Hepatocyte (in vitro differentiated cells): Measurements from ENCODE around the gene PTGES2. TPM values are rescaled to one million over a fixed set of nuclear protein-coding genes. Genes with fewer than 3 reads are reported as not detected.
"Not testable (repeated sequence)": the region's sequence is repeated elsewhere in the genome, so short reads cannot be mapped to it uniquely, and the experiment has no call there.

ENCODE experiments used
- DNase-seq: peaks from one replicate; pipeline ENCODE4 v3.0.0-alpha.2; 2016; ENCODE audit warnings: low spot score
- H2AFZ ChIP-seq: fragments of 200-600 bp; sonication (generic); 2 replicates; pipeline ENCODE4 v1.6.0; 2016; ENCODE audit warnings: antibody characterized with exemption, mild to moderate bottlenecking
- H3K27ac ChIP-seq: fragments of 200-600 bp; sonication (generic); 2 replicates; pipeline ENCODE4 v1.5.1; 2016; ENCODE audit warnings: mild to moderate bottlenecking
- H3K27me3 ChIP-seq: fragments of 200-600 bp; sonication (generic); 2 replicates; pipeline ENCODE4 v1.6.1; 2016
- H3K36me3 ChIP-seq: fragments of 200-600 bp; sonication (generic); replicated peaks from 2 replicates; pipeline ENCODE4 v1.5.1; 2016; ENCODE audit warnings: low read depth; ENCODE audit not compliant: insufficient read depth
- H3K4me1 ChIP-seq: fragments of 200-600 bp; sonication (generic); 2 replicates; pipeline ENCODE4 v1.5.1; 2016; ENCODE audit warnings: mild to moderate bottlenecking, moderate library complexity; ENCODE audit not compliant: insufficient read depth
- H3K4me2 ChIP-seq: fragments of 200-600 bp; sonication (generic); 2 replicates; pipeline ENCODE4 v1.6.0; 2016
- H3K4me3 ChIP-seq: fragments of 200-600 bp; sonication (generic); 2 replicates; pipeline ENCODE4 v1.5.1; 2016; ENCODE audit warnings: mild to moderate bottlenecking
- H3K79me2 ChIP-seq: fragments of 200-600 bp; sonication (generic); 2 replicates; pipeline ENCODE4 v1.6.0; 2017; ENCODE audit warnings: mild to moderate bottlenecking
- H3K9me2 ChIP-seq: fragments of 200-600 bp; sonication (generic); replicated peaks from 2 replicates; pipeline ENCODE4 v1.6.0; 2017; ENCODE audit warnings: mild to moderate bottlenecking; ENCODE audit not compliant: insufficient read depth
- H3K9me3 ChIP-seq: fragments of 200-600 bp; sonication (generic); 2 replicates; pipeline ENCODE4 v1.5.1; 2016; ENCODE audit warnings: low read depth, mild to moderate bottlenecking
- H4K20me1 ChIP-seq: fragments of 200-600 bp; sonication (generic); 2 replicates; pipeline ENCODE4 v1.6.0; 2016; ENCODE audit warnings: mild to moderate bottlenecking; ENCODE audit not compliant: insufficient read depth, poor library complexity, severe bottlenecking
- EZH2 ChIP-seq: fragments of 200-600 bp; sonication (generic); IDR thresholded peaks from 2 replicates; pipeline ENCODE4 v1.6.1; 2016; ENCODE audit warnings: antibody characterized with exemption, mild to moderate bottlenecking, borderline replicate concordance
- EZH2phosphoT487 ChIP-seq: fragments of 200-600 bp; sonication (generic); IDR thresholded peaks from one replicate; pipeline ENCODE4 v1.6.1; 2018; ENCODE audit warnings: antibody characterized with exemption, mild to moderate bottlenecking, low read depth, moderate library complexity; ENCODE audit not compliant: unreplicated experiment, severe bottlenecking
- WGBS: methylation state at CpG from one replicate; pipeline ENCODE4 v1.1.6; 2016; ENCODE audit warnings: low lambda C conversion rate; ENCODE audit errors: missing lambda C conversion rate; 5-methylcytosine and 5-hydroxymethylcytosine counted together
- polyA plus RNA-seq: library from polyadenylated mRNA; unstranded; fragments of >200 nt; fragmentation: Nextera tagmentation; extraction: Ambion mirVana; gene quantifications from 2 replicates; pipeline ENCODE4 v1.2.1, GENCODE V29; 2016
- total RNA-seq: library from RNA; depleted of rRNA; stranded (reverse); fragments of >200 nt; gene quantifications from 2 replicates; pipeline ENCODE4 v1.2.3, GENCODE V29; 2014
- TF ChIP-seq, protein P1 (sequence below): fragments of 200-600 bp; sonication (generic); IDR thresholded peaks from 2 replicates; pipeline ENCODE4 v1.5.1; 2016; ENCODE audit warnings: antibody characterized with exemption, mild to moderate bottlenecking; ENCODE audit not compliant: poor library complexity

Gene PTGES2
- total and polyA plus RNA-seq, 2 experiments from 2014 or later = 29.4 to 68.1 TPM

DNA sequence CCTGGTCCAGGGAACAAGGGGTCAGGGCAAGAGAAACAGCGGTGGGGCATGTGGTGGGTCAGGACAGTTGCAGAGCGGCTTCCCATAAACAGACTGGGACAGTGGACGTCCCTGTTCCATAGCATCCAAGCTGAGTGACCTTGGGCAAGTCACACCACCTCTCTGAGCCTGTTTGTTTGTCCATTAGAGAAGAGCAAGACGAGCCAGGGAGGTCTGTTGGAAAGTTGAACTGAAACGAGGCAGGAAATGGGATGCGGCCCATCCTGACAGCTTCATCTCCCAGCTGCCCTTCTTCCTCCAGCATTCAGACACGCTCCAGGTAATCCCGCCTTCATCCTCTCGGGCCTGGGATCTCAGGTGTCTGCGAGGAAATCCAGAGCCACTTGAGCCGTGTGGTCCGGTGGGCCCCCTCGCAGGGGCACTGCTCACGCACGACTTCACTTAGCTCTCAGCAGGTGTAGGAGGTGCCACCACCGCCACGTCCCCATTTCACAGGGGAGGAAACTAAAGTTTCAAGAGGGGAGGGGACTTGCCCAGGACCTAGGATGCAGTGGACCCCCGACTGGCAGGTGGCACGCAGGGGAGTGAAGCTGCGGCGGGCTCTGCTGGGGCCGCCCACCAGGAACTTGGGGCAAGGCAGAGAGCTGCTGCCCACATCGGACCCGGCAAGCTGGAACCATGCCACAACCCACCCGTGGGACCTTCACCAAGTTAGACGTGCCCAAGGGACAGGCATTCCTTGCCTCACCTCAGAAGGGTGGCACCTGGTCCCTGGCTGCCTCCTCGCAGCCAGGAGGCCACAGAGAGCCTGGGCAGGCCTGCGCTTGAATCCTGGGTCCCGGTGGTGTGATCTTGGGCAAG lies 13.0 kb downstream of the PTGES2 start:
- no peaks in the 10 kb centered on the region for H3K27me3 ChIP-seq
- no peaks in the 10 kb centered on the region for H4K20me1 ChIP-seq
- H3K9me2 ChIP-seq = no peaks in the 10 kb centered on the region
- no peaks in the 10 kb centered on the region for H3K36me3 ChIP-seq
- TF ChIP-seq EZH2phosphoT487 (no peak), EZH2 (no peak)
- TF ChIP-seq, protein P1, sequence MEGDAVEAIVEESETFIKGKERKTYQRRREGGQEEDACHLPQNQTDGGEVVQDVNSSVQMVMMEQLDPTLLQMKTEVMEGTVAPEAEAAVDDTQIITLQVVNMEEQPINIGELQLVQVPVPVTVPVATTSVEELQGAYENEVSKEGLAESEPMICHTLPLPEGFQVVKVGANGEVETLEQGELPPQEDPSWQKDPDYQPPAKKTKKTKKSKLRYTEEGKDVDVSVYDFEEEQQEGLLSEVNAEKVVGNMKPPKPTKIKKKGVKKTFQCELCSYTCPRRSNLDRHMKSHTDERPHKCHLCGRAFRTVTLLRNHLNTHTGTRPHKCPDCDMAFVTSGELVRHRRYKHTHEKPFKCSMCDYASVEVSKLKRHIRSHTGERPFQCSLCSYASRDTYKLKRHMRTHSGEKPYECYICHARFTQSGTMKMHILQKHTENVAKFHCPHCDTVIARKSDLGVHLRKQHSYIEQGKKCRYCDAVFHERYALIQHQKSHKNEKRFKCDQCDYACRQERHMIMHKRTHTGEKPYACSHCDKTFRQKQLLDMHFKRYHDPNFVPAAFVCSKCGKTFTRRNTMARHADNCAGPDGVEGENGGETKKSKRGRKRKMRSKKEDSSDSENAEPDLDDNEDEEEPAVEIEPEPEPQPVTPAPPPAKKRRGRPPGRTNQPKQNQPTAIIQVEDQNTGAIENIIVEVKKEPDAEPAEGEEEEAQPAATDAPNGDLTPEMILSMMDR = no peak
- no peak for DNase-seq
- H3K79me2 ChIP-seq = peaks cover 19% of the 10 kb centered on the region
- H2AFZ ChIP-seq = no peak overlapping the region
- peak overlapping the region; percentile 100 for H3K27ac ChIP-seq
- peaks cover 18% of the 10 kb centered on the region for H3K4me1 ChIP-seq
- peak overlapping the region; percentile 57 for H3K4me2 ChIP-seq
- H3K9me3 ChIP-seq = no peaks in the 10 kb centered on the region
- H3K4me3 ChIP-seq = no peak overlapping the region
- WGBS = 83% methylated on average over 29 of the region's 29 CpGs

DNA sequence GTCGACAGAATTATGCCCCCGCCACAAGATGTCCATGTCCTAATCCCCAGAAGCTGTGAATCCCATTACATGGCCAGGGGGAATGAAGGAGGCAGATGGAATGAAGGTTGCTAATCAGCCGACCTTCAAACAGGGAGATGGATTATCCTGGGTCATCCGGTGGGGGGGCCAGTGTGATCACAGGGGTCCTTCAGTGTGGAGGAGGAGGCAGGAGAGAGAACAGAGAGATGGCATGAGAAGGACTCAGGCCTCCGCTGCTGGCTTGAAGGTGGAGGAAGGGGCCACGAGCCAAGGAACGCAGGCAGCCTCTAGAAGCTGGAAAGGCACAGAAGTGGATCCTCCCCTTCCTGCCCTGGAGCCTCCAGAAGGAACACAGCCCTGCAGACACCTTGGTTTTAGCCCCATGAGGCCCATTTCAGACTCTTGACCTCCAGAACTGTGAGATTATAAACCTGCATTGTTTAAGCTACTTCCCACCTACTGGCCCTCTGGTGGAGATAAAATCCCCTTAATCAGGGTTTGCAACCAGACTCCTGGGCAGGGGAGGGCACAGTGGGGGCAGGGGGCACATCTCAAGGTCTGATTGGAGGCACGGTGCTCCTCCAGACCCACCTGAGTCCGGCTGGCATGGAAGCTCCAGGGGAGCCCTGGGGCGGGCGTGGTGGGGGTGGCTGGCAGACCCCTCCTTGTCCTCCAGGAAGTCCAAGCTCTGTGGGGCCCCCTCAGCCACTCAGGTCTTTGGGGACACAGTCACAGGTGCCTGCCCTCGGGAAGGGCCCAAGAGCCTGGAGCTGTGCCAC lies 13.8 kb downstream of the PTGES2 start:
- Histone ChIP-seq H3K4me3 (no peak overlapping the region), H3K4me1 (peaks cover 18% of the 10 kb centered on the region)
- 93% methylated on average over 12 of the region's 12 CpGs for WGBS

DNA sequence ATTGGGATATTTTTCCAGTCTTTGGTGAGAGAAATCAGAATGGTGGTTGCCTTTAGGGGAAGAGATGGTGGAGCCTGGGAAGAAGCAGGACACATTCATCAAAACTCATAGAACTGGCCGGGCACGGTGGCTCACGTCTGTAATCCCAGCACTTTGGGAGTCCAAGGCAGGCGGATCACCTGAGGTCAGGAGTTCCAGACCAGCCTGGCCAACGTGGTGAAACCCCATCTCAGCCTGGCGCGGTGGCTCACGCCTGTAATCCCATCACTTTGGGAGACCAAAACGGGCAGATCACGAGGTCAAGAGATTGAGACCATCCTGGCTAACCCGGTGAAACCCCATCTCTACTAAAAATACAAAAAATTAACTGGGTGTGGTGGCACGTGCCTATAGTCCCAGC lies 15.8 kb downstream of the PTGES2 start:
- H2AFZ ChIP-seq, H3K27me3 ChIP-seq, H3K36me3 ChIP-seq, H3K27ac ChIP-seq, H3K4me3 ChIP-seq, H4K20me1 ChIP-seq, H3K9me3 ChIP-seq, H3K9me2 ChIP-seq, H3K4me2 ChIP-seq, DNase-seq: not testable (repeated sequence)
- Histone ChIP-seq H3K79me2 (peaks cover 27% of the 10 kb centered on the region), H3K4me1 (peaks cover 18% of the 10 kb centered on the region)
- 88% methylated on average over 12 of the region's 12 CpGs for WGBS

More for the DNA sequence above, 13.8 kb downstream of the PTGES2 start:
- no peaks in the 10 kb centered on the region for H3K9me2 ChIP-seq
- no peaks in the 10 kb centered on the region for H3K27me3 ChIP-seq
- H3K4me2 ChIP-seq = peak overlapping the region; percentile 57
- no peak for DNase-seq
- H2AFZ ChIP-seq = no peak overlapping the region
- no peaks in the 10 kb centered on the region for H3K36me3 ChIP-seq
- H3K79me2 ChIP-seq = peaks cover 20% of the 10 kb centered on the region
- peak overlapping the region; percentile 100 for H3K27ac ChIP-seq
- TF ChIP-seq EZH2phosphoT487 = no peak
- no peak for TF ChIP-seq EZH2
- TF ChIP-seq, protein P1 = no peak
- H4K20me1 ChIP-seq = no peaks in the 10 kb centered on the region
- H3K9me3 ChIP-seq = no peaks in the 10 kb centered on the region
